LHCN-M2 (cell line): Measurements from ENCODE around the gene SH3BP2. TPM values are rescaled to one million over a fixed set of nuclear protein-coding genes. Genes with fewer than 3 reads are reported as not detected.
A peak's percentile ranks its signal among the peaks of the same experiment; 100 is the strongest.

Experiments used
- DNase-seq: peaks from one replicate; pipeline ENCODE4 v3.0.0-alpha.2; 2012; ENCODE audit warnings: low read depth
- total RNA-seq: library from RNA; depleted of rRNA; stranded (reverse); fragments of >200 nt; gene quantifications from 2 replicates; pipeline ENCODE4 v1.2.3, GENCODE V29; 2014

The SH3BP2 gene
- total RNA-seq, 1 experiment from 2014 or later = 31.7 TPM

DNA sequence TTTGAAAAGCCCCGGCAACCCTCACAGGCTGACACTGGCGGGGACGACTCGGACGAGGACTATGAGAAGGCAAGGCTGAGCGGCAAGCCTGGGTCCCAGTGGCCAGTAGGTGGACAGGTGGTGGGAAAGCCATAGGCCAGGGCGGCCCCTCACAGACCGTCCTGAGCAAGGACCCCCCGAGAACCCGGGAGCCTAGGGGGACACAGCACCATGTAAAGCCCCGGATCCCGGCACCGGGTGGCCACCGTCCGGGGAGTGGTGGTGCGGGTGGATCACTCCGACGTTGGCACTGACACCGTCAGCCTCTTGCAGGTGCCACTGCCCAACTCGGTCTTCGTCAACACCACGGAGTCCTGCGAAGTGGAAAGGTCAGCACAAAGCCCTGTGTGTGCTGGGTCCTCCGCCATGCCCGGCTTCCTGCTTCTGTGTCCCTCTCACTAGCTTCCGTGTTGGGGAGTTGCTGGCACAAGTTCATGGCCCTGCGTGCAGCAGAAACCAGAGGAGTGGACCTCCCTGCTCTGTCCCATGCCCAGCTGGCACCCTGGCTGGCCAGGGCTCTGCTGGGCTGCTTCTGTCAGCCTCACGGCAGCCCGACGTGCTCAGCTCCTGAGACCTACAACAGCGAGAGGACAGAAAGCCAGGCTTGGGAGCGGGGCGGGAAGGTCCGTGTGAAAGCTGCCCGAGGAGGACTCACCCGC lies 38.9 kb downstream of the SH3BP2 start:
- no peak for DNase-seq

DNA sequence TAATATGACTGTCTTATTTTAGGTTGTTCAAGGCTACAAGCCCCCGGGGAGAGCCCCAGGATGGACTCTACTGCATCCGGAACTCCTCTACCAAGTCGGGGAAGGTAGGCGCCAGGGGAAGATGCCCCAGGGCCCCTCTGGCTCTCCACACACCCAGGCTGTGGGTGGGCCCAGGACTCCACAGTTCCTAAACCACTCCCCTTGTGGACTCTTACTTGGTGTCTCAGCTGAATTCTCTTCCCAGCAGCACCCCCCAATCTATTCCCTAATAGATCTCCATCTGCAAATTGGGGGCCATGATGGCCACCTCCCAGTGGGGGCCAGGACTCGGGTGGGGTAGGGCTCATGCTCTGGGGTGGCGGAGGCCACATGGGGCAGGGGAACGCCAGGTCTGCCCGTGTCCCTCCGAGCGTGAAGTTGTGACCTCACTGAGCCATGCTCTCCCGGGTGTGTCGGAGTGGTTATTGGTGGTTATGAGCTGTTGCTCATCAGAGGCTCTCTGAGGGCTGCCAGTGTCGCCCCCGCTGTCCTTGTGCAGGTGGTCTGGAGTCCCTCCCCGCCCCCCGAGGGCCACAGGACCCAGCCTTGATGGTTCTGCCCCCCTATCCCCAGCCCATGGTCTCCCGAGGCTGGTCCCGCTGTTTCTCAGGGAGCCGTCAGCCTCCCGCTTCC lies 39.6 kb downstream of the SH3BP2 start:
- no peak for DNase-seq

DNA sequence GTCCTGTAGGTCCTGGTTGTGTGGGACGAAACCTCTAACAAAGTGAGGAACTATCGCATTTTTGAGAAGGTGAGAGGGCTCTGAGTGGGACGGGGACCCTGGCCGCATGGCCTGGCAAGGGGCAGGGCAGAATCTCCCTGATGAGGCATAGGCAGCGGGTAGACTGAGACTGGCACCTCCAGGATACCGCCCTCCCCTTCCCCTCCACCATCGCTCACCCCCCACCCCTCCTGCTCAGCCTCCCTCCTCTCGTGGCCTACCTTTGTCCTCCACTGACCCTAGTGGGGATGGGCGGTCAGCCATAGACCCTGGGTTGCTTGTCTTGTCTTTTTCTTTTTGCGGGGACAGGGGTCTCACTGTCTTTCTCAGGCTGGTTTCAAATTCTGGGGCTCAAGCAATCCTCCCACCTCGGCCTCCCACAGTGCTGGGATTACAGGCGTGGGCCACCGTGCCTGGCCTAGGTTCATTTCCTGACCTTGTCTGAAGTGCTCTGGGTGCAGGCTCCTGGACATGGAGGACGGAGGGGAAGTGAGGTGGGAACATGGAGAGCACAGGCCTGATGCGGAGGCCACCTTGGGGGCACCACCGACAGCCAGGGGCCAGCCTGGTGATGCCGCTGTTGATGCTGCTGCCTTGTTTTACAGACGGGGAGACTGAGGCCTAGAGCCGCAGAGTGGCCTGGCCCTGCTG lies 40.2 kb downstream of the SH3BP2 start:
- DNase-seq = no peak

DNA sequence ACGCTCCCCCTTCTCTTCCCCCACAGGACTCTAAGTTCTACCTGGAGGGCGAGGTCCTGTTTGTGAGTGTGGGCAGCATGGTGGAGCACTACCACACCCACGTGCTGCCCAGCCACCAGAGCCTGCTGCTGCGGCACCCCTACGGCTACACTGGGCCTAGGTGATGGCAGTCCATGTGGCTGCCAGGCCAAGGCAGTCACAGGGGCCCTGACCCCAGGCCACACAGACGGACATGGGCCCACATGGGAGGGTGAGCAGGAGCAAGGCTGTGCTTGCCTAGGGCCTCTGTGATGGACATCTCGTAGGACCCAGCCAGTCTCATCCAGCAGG lies 40.8 kb downstream of the SH3BP2 start:
- no peak for DNase-seq

DNA sequence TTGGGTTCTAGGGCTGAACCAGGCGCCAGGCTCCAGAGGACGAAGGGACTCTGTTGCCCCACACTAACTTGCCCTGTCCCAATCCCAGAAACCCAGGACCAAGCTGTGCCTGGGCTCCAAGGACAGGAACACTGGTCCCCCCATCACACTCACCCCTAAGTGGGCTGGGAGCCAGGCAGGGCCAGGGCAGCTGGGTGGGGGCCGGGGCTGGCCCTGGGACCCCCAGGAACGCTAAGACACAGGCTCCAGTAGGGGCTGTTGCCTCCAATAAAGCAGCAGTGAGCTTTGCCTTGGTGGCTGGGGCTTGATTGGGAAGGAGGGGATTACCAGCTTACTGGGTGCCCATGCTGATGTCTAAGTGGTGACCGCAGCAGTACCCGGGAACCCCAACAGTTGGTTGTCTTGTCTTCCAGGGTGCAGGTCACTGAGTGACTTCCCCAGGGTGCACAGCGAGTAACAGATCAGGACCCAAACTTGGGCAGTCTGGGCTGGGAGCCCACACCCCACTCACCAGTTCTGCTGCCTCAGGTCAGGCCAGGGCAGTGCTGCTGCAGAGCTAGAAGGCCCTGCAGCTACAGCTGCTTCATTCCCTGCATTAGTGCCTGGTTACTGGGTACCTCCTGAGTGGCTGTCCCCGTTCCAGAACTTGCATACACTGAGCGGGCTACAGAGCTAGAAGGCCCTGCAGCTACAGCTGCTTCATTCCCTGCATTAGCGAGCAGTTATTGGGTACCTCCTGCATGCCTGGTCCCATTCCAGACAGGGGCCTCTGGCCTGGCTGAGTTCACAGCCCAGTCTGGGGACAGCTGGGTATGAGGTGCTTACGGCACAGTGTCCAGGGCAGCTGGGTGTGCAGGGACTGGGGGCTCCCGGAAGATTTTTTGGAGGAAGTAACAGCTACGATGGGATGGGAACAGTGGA lies 41.4 kb downstream of the SH3BP2 start:
- DNase-seq = no peak

DNA sequence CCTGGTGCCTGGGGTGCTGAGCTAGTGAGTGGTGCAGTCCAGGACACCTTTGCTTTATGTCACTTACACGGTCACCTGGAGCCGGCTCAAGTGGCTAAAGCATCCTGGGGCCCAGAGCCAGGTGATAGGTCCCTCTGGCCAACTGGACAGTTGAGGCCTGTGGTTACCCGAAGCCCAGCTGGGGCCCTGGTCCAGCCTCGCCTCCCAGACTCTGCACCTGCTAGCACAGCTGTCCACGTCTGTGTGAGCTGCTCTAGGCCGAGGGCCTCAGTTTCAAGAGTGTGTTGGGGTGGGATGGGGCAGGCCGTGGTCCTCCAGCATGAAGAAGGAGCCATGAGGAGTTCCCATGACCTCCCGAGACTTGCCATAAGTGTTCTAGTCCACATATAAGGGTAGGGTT lies 43.1 kb downstream of the SH3BP2 start:
- no peak for DNase-seq

DNA sequence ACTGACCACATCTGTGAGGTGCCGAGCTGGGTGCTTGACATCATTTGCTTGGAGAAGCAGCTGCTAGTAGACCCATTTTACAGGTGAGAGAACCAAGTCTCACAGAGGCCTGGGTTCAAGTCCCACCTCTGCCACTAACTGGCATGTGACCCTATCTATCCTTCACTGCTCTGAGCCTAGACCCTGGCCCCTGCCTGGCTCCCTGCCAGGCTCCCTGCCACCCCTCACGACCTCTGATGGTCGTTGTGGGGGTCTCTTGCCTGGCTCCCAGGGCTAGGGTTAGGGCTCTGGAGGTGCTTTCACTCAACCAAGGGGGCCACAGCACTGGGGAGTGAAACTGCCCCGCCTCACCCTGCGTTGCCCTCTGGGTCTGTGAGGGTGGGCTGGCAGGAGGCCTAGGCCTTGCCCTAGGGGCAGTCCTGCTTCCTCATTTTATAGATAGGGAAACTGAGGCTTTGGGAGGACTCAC lies 43.5 kb downstream of the SH3BP2 start:
- DNase-seq = no peak

DNA sequence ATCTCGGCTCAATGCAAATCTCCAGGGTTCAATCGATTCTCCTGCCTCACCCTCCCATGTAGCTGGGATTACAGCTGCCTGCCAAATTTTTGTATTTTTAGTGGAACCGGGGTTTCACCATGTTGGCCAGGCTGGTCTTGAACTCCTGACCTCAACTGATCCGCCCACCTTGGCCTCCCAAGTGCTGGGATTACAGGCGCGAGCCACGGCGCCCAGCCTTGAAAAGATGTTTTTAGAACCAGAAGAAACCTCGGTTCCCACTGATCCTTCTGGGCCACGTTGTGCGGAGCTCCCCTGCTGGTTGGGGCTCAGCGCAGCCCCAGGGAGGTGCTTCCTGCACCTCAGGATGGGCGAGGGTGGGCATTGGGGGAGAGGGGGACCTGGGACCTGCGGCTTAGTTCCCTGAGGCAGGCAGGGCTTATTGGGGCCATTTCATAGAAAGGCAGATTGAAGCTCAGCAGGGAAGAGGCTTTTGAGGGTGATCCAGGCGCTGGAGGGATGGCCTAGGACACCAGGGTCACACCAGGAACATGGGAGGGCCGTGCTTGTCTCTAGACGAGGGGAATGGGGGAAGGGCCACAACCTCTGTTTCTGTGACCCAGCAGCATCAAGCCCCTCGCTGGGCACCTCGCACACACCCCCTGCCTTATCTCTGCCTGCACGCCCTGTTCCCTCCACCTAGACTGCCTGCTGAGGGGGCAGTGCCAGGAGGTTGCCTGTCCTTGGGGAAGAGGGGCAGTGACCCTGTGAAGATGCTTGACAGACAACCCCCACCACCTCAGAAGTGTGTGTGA lies 44.4 kb downstream of the SH3BP2 start:
- no peak for DNase-seq

DNA sequence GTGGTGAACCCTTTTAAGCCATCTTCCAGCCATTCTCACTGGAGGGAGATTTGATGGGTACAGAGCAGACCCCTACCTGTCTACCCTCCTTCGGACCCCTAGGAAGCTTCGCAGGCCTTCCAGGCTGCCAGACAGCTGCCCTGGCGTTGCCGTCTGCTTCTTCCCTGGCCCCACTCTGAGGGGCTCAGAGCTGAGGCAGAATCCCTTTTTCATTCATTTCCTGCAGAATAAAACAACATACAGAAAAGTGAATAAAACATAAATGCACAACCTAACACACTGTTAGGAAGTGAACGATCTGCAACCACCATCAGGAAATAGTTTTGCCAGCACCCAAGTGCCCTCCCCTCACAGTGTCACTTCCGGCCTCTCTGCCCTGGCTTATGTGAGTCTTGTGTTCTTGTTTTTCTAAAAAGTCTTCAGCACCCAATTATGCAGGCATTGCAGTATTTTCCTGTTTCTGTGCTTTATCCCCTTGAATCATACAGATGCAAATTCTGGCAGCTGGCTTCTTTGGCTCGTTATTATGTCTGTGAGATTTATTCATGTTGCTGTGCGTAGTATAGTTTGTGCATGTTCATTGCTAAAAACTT lies 45.1 kb downstream of the SH3BP2 start:
- peak; percentile 29 for DNase-seq

DNA sequence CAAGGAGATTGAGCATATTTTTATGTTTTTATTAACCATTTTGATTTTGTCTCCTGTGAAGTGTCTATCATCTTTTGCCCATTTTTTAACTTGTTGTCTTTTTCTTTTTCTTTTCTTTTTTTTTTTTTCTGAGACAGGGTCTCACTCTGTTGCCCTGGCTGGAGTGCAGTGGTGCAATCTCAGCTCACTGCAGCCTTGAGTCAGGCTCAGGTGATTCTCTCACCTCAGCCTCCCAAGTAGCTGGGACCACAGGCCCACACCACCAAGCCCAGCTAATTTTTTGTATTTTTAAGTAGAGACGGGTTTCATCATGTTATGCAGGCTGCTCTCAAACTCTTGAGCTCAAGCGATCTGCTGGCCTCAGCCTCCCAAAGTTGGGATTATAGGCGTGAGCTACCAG lies 46.2 kb downstream of the SH3BP2 start:
- DNase-seq = no peak

DNA sequence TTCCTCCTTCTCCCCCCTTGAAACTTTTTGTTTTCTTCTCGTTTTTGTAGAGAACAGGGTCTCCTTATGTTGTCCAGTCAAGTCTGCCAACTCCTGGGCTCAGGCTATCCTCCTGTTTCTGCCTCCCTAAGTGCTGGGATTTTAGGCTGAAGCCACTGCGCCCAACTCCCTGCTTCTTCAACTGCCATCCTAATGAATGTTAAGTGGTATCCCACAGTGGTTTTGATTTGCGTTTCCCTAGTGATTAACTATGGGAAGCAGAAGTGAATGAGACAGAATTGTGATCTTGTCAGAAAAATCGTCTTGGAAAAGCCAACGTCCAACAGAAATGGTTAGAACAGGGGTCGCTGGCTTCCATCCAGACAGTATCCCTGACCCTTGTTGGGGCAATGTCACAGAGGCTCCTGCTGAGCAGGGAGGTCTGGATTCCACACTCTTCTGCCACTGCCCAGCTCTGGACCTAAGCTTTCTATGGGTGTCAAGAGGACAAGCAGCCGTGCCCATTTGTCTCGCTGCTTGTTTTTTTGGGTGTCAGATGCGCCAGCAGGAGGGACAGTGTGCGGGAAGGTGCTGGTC lies 49.9 kb downstream of the SH3BP2 start:
- DNase-seq = peak; percentile 23

DNA sequence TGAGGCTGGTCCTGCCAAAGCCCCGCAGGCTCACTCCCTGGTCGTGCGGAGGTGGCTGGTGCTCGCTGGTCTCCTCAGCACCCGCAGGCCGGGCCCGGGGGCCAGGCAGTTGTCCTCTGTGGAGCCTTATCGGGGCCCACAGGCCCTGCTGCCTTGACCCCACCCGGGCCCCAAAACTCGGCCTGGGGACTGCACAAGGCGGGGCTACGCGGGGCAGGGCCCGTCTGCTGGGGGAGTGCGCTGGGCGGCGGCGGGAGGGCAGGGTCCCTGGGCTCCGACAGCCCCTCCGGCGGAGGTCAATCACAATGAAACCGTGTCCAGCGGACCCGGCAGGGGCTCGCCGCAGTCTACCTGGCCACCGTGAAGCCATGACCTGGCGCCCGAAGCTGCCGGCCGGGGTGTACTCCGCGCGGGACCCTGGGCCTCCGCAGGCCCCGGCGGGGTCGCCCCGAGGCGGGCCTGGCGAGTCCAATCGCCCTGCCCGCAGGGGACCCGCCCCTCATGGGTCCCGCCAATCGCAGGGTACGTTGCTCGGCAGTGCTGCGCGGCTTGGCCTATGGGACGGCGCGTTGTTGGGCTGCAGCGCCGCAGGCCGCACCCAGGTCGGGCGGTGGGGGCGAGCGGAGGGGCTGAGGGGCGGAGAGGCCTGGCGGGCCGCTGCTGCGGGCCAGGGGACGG lies 50.5 kb downstream of the SH3BP2 start, which contains the start of gene ADD1:
ADD1 (plus strand) TSS at position 582 of the 678 bp plus-strand sequence. CDS start 32,072 bp downstream, outside the sequence.
- DNase-seq = peak; percentile 85

DNA sequence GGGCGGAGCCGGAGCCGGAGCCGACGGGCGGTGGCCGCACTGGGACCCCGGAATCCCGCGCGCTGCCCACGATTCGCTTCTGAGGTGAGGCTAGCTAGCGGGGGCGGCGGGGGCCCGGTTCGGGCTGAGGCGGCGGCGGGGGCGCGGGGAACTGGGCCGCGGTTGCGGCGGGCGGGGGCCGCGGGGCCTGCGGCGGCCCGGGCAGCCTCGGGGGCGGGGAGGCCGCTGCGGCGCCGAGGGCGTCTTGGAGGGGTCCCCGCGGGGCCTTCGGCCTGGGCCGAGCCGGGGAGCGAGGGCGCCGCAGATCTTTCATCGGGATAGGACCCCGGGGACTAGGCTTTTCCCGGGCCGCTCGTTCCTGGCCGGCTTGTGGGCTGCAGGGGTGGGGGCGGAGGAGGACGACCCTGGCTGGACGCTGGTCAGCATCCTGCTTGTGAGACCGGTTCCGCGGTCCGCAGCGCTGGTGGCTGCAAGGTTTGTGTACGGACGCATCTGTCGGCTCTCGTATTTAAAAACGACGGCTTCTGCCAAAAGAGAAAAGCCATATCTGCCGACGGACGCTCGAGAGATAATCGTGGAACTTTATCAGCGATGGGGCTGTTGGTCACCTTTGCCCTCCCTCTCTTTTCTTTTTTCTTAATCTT lies 51.2 kb downstream of the SH3BP2 start:
- DNase-seq = peak; percentile 34

DNA sequence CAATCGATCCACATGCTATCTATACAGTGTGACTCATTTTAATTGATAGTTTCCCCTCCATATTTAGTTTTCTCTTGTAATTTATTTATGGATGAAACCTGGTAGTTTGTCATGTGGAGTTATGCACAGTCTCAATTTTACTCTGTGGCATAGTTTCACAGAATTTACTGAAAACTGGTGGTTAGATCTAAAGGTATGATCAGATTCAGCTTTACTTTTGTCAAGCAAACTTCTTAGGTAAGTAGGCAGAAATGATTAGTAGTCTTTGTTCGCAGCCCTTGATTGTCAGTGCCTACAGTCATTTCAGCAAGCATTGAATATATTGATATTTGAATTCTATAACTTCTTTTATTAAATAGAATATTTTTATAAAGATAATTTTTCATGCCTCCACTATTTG lies 53.3 kb downstream of the SH3BP2 start:
- no peak for DNase-seq

DNA sequence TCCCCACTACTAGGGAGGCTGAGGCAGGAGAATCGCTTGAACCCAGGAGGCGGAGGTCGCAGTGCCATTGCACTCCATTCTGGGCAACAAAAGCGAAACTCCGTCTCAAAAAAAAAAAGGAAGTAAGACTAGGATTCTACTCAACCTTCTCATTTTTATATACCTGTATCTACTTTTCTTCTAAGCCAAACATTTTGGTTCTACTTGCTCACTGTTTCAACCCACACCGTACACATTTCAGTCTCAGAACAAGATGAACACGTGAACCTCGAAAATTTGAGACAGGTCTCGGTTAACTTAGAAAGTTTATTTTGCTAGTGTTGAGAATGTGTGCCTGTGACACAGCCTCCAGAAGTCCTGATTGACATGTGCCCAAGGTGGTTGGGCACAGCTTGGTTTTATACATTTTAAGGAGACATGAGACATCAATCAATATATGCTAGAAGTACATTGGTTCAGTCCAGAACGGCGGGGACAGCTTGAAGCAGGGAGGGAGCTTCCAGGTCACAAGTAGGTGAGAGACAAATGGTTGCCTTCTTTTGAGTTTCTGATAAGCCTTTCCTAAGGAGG lies 54.5 kb downstream of the SH3BP2 start:
- DNase-seq = no peak

DNA sequence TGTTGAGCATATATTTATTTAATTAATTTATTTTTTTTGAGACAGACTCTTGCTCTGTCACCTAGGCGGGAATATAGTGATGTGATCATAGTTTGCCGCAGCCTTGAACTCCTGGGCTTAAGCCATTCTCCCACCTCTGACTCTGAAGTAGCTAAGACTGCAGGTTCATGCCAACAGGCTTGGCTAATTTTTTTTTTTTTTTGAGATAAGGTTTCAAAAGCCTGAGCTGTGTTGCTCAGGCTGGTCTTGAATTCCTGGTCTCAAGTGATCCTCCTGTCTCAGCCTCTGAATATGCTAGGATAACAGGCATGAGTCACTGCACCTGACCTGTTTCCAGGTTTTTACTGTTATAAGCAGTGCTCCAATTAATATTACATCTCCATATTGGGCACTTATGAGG lies 55.6 kb downstream of the SH3BP2 start:
- DNase-seq = no peak

DNA sequence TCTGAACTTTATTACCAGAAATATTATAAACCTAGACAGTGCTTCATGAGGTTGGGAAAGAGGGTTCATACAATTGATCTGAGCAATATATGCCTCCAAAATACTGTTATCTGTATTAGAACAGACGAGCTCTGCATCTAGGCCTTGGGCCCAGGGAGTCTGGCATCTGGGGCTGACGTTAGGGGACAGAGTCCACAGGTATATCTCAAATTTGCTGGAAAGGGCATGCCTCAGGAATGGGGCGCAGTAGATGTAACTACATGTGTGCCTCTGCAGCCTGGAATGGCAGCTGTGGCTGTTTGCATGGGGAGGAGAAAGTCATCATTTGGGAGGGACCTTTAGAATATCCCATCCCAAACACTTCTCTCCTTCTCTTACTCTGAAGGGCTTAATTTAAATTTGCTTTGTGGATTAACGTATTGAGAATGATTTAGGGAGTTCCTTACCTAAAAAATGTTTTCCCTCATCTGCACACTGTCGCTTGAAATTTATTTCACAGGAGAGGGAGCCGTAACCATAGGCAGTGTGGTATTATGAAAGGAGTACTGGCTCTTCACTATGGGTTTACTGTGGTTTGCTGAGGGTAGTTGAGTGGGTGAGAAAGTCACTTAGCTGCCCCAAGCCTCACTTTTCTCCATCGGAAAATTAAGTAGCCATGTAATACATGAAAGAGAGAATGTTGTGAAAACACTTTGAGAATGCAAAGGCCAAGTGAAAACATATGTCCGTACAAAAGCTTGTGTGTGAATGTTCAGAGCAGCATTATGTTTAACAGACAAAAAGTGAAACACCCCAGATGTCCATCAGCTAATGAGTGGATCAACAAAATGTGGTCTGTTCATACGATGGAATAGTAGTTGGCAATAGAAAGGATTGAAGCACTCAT lies 56.6 kb downstream of the SH3BP2 start:
- DNase-seq = no peak
